ENCODE measurements around the gene PSMC3IP.
"Not testable (repeated sequence)": the region's sequence is repeated elsewhere in the genome, so short reads cannot be mapped to it uniquely, and the experiment has no call there.

The PSMC3IP gene

GRCh38 chr17:42543190-42544079 is 34.1 kb downstream of the PSMC3IP start:
- no peak for TF ChIP-seq CTCF (IDR thresholded peaks at IDR 0.05; ENCODE audit: insufficient read depth, low read length, missing control alignments)
- POLR2A ChIA-PET = interaction anchor here (0.7 kb wide), 1 partner anchor 11 kb away, joined by 3 read pairs; no protein-coding TSS in a partner anchor
- CTCF ChIA-PET = no interaction called here
- no peak overlapping the region for H3K4me3 ChIP-seq (ENCODE audit: low read depth, low read length)
- DNase-seq (ENCODE audit: low read depth, low spot score) = no peak

DNA sequence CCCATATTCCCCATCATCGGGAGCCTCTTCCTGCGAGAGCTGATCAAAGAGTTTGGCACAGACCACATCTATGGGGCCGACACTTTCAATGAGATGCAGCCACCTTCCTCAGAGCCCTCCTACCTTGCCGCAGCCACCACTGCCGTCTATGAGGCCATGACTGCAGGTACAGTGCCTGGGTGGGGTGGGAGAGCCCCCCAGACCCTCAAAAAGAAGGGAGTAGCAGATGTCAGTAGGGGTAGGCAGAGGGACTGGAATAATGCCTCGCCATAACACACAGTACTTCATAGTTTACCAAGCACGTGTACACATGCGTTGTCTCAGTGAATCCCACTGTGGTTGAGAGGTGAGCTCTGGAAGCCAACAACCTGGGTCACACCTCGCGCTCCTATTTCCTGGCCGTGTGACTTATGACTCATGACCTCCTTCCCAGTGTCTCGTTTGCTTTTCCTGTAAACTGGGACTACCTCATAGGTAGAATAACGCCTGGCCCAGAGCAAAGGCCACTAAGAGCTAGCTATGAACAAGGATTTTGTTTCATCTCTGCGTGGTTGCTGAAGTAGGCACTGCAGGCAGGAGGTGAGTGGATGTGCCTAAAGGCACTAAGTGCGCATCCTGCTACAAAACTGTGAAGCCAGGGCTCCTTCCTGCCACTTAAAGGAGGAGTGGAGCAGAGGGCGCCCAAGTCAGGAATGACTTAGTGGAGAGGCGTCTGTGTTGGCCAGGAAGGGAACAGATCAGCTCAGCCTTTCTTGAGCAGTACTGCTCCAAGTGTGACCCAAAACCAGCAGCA is 36.3 kb downstream of the PSMC3IP start:
- DNase-seq (ENCODE audit: low read depth, low spot score) = no peak
- ChIA-PET POLR2A (interaction anchor here (1.2 to 1.4 kb wide), 2 partner anchors 14 to 22 kb away, joined by 3 to 6 read pairs; no protein-coding TSS in a partner anchor), CTCF (no interaction called here)
- no peak overlapping the region for H3K4me3 ChIP-seq (ENCODE audit: low read depth, low read length)
- no peak for TF ChIP-seq CTCF (IDR thresholded peaks at IDR 0.05; ENCODE audit: insufficient read depth, low read length, missing control alignments)

DNA sequence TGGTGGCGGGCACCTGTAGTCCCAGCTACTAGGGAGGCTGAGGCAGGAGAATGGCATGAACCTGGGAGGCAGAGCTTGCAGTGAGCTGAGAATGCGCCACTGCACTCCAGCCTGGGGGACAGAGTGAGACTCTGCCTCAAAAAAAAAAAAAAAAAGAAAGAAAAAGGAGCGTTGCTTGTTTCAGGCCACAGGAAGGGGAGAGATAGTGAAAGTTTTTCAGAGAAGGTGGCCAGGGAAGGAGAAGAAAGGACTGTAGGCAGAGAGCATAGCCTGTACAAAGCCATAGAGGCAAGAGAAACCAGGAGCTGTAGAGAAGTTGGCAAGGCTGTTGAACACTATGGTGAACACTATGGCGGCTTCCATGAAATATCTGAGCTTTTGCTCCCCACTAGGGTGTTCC is 37.0 kb downstream of the PSMC3IP start:
- not testable (repeated sequence) for DNase-seq (ENCODE audit: low read depth, low spot score); H3K4me3 ChIP-seq (ENCODE audit: low read depth, low read length)
- POLR2A ChIA-PET = interaction anchor here (0.7 to 1.2 kb wide), 2 partner anchors 21 to 141 kb away, joined by 3 read pairs; no protein-coding TSS in a partner anchor
- CTCF ChIA-PET = interaction anchor here (0.9 kb wide), 1 partner anchor 24 kb away, joined by 3 read pairs; no protein-coding TSS in a partner anchor

DNA sequence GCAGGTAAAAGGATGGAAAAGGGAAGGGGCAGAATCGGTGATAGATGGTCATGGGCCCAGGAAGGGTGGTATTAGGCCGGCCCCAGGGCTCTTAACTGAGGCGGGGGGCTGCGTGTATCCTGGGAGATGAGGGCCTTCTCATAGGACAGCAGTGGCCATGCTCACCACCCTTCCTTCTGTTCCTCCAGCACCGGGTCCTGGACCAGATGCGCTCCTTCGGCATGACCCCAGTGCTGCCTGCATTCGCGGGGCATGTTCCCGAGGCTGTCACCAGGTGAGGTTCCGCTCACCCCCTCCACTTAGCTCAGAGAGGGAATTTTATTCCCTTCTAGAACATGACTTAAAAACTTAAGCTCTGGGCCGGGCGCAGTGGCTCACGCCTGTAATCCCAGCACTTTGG is 39.0 kb downstream of the PSMC3IP start:
- CTCF ChIA-PET = interaction anchor here (0.8 kb wide), 1 partner anchor 19 kb away, joined by 3 read pairs; no protein-coding TSS in a partner anchor
- no peak overlapping the region for H3K4me3 ChIP-seq (ENCODE audit: low read depth, low read length)
- no peak for DNase-seq (ENCODE audit: low read depth, low spot score)
- POLR2A ChIA-PET = no interaction called here
- no peak for TF ChIP-seq CTCF (IDR thresholded peaks at IDR 0.05; ENCODE audit: insufficient read depth, low read length, missing control alignments)

DNA sequence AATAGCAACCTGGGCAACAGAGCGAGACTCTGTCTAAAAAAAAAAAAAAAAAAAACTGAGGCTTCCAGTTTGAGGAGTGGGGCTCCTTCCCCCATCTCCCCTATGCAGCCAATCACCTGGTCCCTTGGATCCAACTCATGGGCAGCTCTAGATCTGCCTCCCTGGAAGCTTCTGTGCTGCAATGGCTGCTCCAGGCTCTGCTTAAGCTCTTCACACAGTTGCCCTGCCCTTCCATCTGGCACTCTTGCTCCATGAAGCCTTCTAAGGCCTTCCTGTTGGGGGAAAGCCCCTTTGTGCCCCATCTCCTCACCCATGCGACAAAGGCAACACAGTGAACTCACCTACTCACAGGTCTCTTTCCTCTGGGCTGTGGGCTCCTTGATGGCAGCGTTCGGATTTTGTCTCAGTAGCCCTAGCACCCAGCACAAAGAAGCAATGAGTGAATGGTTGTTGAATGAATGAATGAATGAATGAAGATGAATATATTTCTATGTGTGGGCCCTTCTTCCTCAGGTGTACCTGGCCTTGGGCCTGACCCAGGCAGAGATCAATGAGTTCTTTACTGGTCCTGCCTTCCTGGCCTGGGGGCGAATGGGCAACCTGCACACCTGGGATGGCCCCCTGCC is 39.6 kb downstream of the PSMC3IP start:
- DNase-seq (ENCODE audit: low read depth, low spot score) = no peak
- no peak for TF ChIP-seq CTCF (IDR thresholded peaks at IDR 0.05; ENCODE audit: insufficient read depth, low read length, missing control alignments)
- H3K4me3 ChIP-seq (ENCODE audit: low read depth, low read length) = no peak overlapping the region
- CTCF ChIA-PET = interaction anchor here (1.2 kb wide), 1 partner anchor 226 kb away, joined by 6 read pairs; no protein-coding TSS in a partner anchor
- POLR2A ChIA-PET = no interaction called here

DNA sequence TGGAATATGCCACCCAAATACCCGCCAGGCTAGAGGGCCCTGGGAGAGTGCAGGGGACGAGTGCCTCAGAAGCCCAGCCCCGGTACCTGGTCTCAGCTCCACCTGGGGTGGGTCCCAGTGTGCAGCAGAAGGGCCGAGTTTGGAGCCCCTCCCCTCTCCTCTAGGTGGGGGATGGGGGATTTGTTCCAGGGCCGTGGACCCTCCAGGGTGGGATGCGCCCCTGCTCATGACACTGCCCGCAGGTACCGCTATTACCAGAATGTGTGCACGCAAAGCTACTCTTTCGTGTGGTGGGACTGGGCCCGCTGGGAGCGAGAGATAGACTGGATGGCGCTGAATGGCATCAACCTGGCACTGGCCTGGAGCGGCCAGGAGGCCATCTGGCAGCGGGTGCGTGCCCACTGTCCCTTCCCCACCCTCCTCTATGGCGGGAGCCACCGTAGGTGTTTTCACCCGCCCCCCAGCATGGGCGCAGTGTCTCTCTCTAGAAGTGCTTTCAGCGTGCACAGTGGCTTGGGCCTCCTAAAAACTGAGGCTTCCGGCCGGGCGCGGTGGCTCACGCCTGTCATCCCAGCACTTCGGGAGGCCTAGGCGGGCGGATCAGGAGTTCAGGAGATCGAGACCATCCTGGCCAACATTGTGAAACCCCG is 40.2 kb downstream of the PSMC3IP start:
- ChIA-PET CTCF (interaction anchor here (1.2 to 2.5 kb wide), 4 partner anchors 11 to 225 kb away, joined by 4 to 17 read pairs (median 8); no protein-coding TSS in a partner anchor), POLR2A (interaction anchor here (1.0 to 2.3 kb wide), 4 partner anchors 11 to 114 kb away, joined by 8 to 14 read pairs (median 10); partner anchors contain the start of gene CAVIN1)
- H3K4me3 ChIP-seq (ENCODE audit: low read depth, low read length) = peak overlapping the region; percentile 61
- DNase-seq (ENCODE audit: low read depth, low spot score) = no peak
- TF ChIP-seq CTCF (IDR thresholded peaks at IDR 0.05; ENCODE audit: insufficient read depth, low read length, missing control alignments) = no peak
